Dendritic cell treated with granulocyte-macrophage colony-stimulating factor and Interleukin-4, amounts not matched to agents 40 ng/mL and 50 ng/mL, for 4 days (primary cell): ENCODE measurements around the gene RGS10.

Experiments used
- H3K27ac Mint-ChIP-seq: one replicate; pipeline ENCODE4 v1.8.0; 2022; ENCODE audit warnings: mild to moderate bottlenecking, mixed read lengths
- H3K27me3 Mint-ChIP-seq: one replicate; pipeline ENCODE4 v1.8.0; 2022; ENCODE audit warnings: mild to moderate bottlenecking, mixed read lengths
- H3K36me3 Mint-ChIP-seq: one replicate; pipeline ENCODE4 v1.8.0; 2022; ENCODE audit warnings: low read depth, mixed read lengths
- H3K4me1 Mint-ChIP-seq: one replicate; pipeline ENCODE4 v1.8.0; 2022; ENCODE audit warnings: low read depth, mixed read lengths
- H3K4me3 Mint-ChIP-seq: one replicate; pipeline ENCODE4 v1.8.0; 2022; ENCODE audit warnings: mild to moderate bottlenecking, moderate library complexity, mixed read lengths
- H3K9me3 Mint-ChIP-seq: one replicate; pipeline ENCODE4 v1.8.0; 2022; ENCODE audit warnings: mixed read lengths
- intact Hi-C: fragments of 100-400 bp; cut with micrococcal nuclease; formaldehyde crosslinking; loops from one replicate; pipeline ENCODE4 v1.15.0; 2022

The RGS10 gene

GRCh38 chr10:119502618-119503155 is 39.8 kb downstream of the RGS10 start:
- Mint-ChIP-seq H3K4me3 (no peak overlapping the region), H3K4me1 (no peaks in the 10 kb centered on the region), H3K9me3 (no peaks in the 10 kb centered on the region), H3K27me3 (no peaks in the 10 kb centered on the region), H3K36me3 (peaks cover 97% of the 10 kb centered on the region), H3K27ac (no peak overlapping the region)
- intact Hi-C loops: no loop called here

GRCh38 chr10:119502209-119502608 is 40.3 kb downstream of the RGS10 start:
- intact Hi-C loops: no loop called here
- H3K36me3 Mint-ChIP-seq: peaks cover 97% of the 10 kb centered on the region

GRCh38 chr10:119501690-119502089 is 40.8 kb downstream of the RGS10 start:
- H3K4me3 Mint-ChIP-seq: no peak overlapping the region
- peaks cover 97% of the 10 kb centered on the region for H3K36me3 Mint-ChIP-seq
- no peaks in the 10 kb centered on the region for H3K27me3 Mint-ChIP-seq
- intact Hi-C loops: no loop called here
- no peak overlapping the region for H3K27ac Mint-ChIP-seq
- H3K4me1 Mint-ChIP-seq: no peaks in the 10 kb centered on the region
- H3K9me3 Mint-ChIP-seq: no peaks in the 10 kb centered on the region

More at GRCh38 chr10:119502209-119502608, 40.3 kb downstream of the RGS10 start:
- H3K4me3 Mint-ChIP-seq: no peak overlapping the region
- no peaks in the 10 kb centered on the region for H3K9me3 Mint-ChIP-seq
- H3K27ac Mint-ChIP-seq: no peak overlapping the region
- no peaks in the 10 kb centered on the region for H3K4me1 Mint-ChIP-seq
- no peaks in the 10 kb centered on the region for H3K27me3 Mint-ChIP-seq

GRCh38 chr10:119500821-119501220 is 41.7 kb downstream of the RGS10 start:
- intact Hi-C loops: no loop called here
- H3K27me3 Mint-ChIP-seq: no peaks in the 10 kb centered on the region
- no peak overlapping the region for H3K4me3 Mint-ChIP-seq
- no peaks in the 10 kb centered on the region for H3K9me3 Mint-ChIP-seq
- H3K4me1 Mint-ChIP-seq: no peaks in the 10 kb centered on the region
- H3K27ac Mint-ChIP-seq: no peak overlapping the region
- H3K36me3 Mint-ChIP-seq: peaks cover 97% of the 10 kb centered on the region

- no peaks in the 10 kb centered on the region for H3K27me3 Mint-ChIP-seq
- H3K4me1 Mint-ChIP-seq: no peaks in the 10 kb centered on the region
- no peak overlapping the region for H3K27ac Mint-ChIP-seq
- H3K36me3 Mint-ChIP-seq: peaks cover 95% of the 10 kb centered on the region
- H3K9me3 Mint-ChIP-seq: no peaks in the 10 kb centered on the region
- H3K4me3 Mint-ChIP-seq: no peak overlapping the region
- intact Hi-C loops: no loop called here
Measured at GRCh38 chr10:119500123-119500795, 42.3 kb downstream of the RGS10 start.

- no peak overlapping the region for H3K4me3 Mint-ChIP-seq
Measured at GRCh38 chr10:119499677-119500002, 42.9 kb downstream of the RGS10 start.

GRCh38 chr10:119498889-119499676 is 43.4 kb downstream of the RGS10 start:
- Mint-ChIP-seq H3K4me1 (peaks cover under 1% of the 10 kb centered on the region), H3K36me3 (peaks cover 91% of the 10 kb centered on the region), H3K4me3 (no peak overlapping the region), H3K27ac (no peak overlapping the region), H3K27me3 (no peaks in the 10 kb centered on the region), H3K9me3 (no peaks in the 10 kb centered on the region)
- intact Hi-C loops: no loop called here

More at GRCh38 chr10:119499677-119500002, 42.9 kb downstream of the RGS10 start:
- intact Hi-C loops: no loop called here
- Mint-ChIP-seq H3K27me3 (no peaks in the 10 kb centered on the region), H3K9me3 (no peaks in the 10 kb centered on the region), H3K4me1 (no peaks in the 10 kb centered on the region), H3K27ac (no peak overlapping the region), H3K36me3 (peaks cover 92% of the 10 kb centered on the region)

GRCh38 chr10:119497243-119497642 is 45.3 kb downstream of the RGS10 start:
- Mint-ChIP-seq H3K36me3 (peaks cover 83% of the 10 kb centered on the region), H3K4me3 (no peak overlapping the region), H3K9me3 (no peaks in the 10 kb centered on the region), H3K27me3 (no peaks in the 10 kb centered on the region), H3K4me1 (peaks cover 12% of the 10 kb centered on the region), H3K27ac (no peak overlapping the region)
- intact Hi-C loops: no loop called here

- no peak overlapping the region for H3K27ac Mint-ChIP-seq
- peaks cover 75% of the 10 kb centered on the region for H3K36me3 Mint-ChIP-seq
- no peaks in the 10 kb centered on the region for H3K9me3 Mint-ChIP-seq
- no peaks in the 10 kb centered on the region for H3K27me3 Mint-ChIP-seq
- intact Hi-C loops: no loop called here
- no peak overlapping the region for H3K4me3 Mint-ChIP-seq
- peaks cover 12% of the 10 kb centered on the region for H3K4me1 Mint-ChIP-seq
Measured at GRCh38 chr10:119496273-119496672, 46.2 kb downstream of the RGS10 start.

GRCh38 chr10:119495545-119495944 is 47.0 kb downstream of the RGS10 start:
- H3K36me3 Mint-ChIP-seq: peaks cover 68% of the 10 kb centered on the region
- H3K4me3 Mint-ChIP-seq: no peak overlapping the region
- H3K4me1 Mint-ChIP-seq: peaks cover 12% of the 10 kb centered on the region
- no peak overlapping the region for H3K27ac Mint-ChIP-seq
- intact Hi-C loops: no loop called here
- no peaks in the 10 kb centered on the region for H3K9me3 Mint-ChIP-seq
- no peaks in the 10 kb centered on the region for H3K27me3 Mint-ChIP-seq

- no peak overlapping the region for H3K27ac Mint-ChIP-seq
- peaks cover 64% of the 10 kb centered on the region for H3K36me3 Mint-ChIP-seq
- no peaks in the 10 kb centered on the region for H3K9me3 Mint-ChIP-seq
- H3K4me1 Mint-ChIP-seq: peaks cover 14% of the 10 kb centered on the region
- no peak overlapping the region for H3K4me3 Mint-ChIP-seq
- intact Hi-C loops: no loop called here
- H3K27me3 Mint-ChIP-seq: no peaks in the 10 kb centered on the region
Measured at GRCh38 chr10:119495021-119495505, 47.5 kb downstream of the RGS10 start.

GRCh38 chr10:119494236-119495020 is 48.1 kb downstream of the RGS10 start:
- no peak overlapping the region for H3K4me3 Mint-ChIP-seq

GRCh38 chr10:119493155-119493554 is 49.4 kb downstream of the RGS10 start:
- H3K27me3 Mint-ChIP-seq: no peaks in the 10 kb centered on the region
- no peak overlapping the region for H3K27ac Mint-ChIP-seq
- H3K4me1 Mint-ChIP-seq: peaks cover 19% of the 10 kb centered on the region
- no peaks in the 10 kb centered on the region for H3K9me3 Mint-ChIP-seq
- peaks cover 45% of the 10 kb centered on the region for H3K36me3 Mint-ChIP-seq
- intact Hi-C loops: no loop called here
- H3K4me3 Mint-ChIP-seq: no peak overlapping the region

More at GRCh38 chr10:119494236-119495020, 48.1 kb downstream of the RGS10 start:
- Mint-ChIP-seq H3K4me1 (peaks cover 19% of the 10 kb centered on the region), H3K27me3 (no peaks in the 10 kb centered on the region), H3K36me3 (peaks cover 58% of the 10 kb centered on the region), H3K9me3 (no peaks in the 10 kb centered on the region), H3K27ac (no peak overlapping the region)
- intact Hi-C loops: no loop called here
